PFSK-1 (cell line): ENCODE measurements around the gene CADM4. TPM values are rescaled to one million over a fixed set of nuclear protein-coding genes. Genes with fewer than 3 reads are reported as not detected.

Experiments
- FOXP2 ChIP-seq: optimal IDR thresholded peaks from 2 replicates; pipeline ENCODE3; 2011; ENCODE audit warnings: borderline replicate concordance, control low read depth, inconsistent platforms; ENCODE audit not compliant: insufficient read depth; ENCODE audit errors: extremely low read length, extremely low read depth
- POLR2AphosphoS5 ChIP-seq: IDR thresholded peaks from 2 replicates; pipeline ENCODE4 v1.6.1; 2012; ENCODE audit warnings: low read depth, mild to moderate bottlenecking, control low read depth, low read length, moderate library complexity
- REST ChIP-seq, 2 experiments: IDR thresholded peaks; 2 replicates each; pipeline versions ENCODE4 v1.6.1 to v1.8.0; 2011 to 2012; ENCODE audit warnings: low read depth in 2 of 2, low read length in 2 of 2, control low read depth in 1 of 2, inconsistent platforms in 1 of 2, mild to moderate bottlenecking in 1 of 2, moderate library complexity in 1 of 2; ENCODE audit not compliant: insufficient read depth in 1 of 2
- SIN3A ChIP-seq: IDR thresholded peaks from 2 replicates; pipeline ENCODE4 v1.6.1; 2012; ENCODE audit warnings: mild to moderate bottlenecking, low read length, moderate library complexity, borderline replicate concordance; ENCODE audit not compliant: insufficient read depth
- TAF1 ChIP-seq: IDR thresholded peaks from 2 replicates; pipeline ENCODE4 v1.6.1; 2012; ENCODE audit warnings: low read length, control low read depth, borderline replicate concordance; ENCODE audit not compliant: insufficient read depth
- polyA plus RNA-seq: library from polyadenylated mRNA; unstranded; fragments of >200 nt; gene quantifications from one replicate; pipeline ENCODE4 v1.2.1, GENCODE V29; 2012; ENCODE audit warnings: low read depth, missing spikeins; ENCODE audit not compliant: insufficient read length

CADM4 gene
- 29.5 TPM for polyA plus RNA-seq

- TF ChIP-seq TAF1, result no peak
- TF ChIP-seq FOXP2, result no peak
- no peak for TF ChIP-seq SIN3A
- TF ChIP-seq REST (IDR thresholded peaks at IDR 0.05; ENCODE audit: insufficient read depth in 1 of 2, low read depth in 2 of 2, low read length in 2 of 2), result no peak
- TF ChIP-seq POLR2AphosphoS5, result no peak
Observed at GRCh38 chr19:43639519-43640423, at the start of gene CADM4. TSS of gene CADM4 (minus strand) at chr19:43639850. CDS start at chr19:43639790, 60 bp downstream.

GRCh38 chr19:43688059-43688701 is 48.5 kb upstream of the CADM4 start:
- TF ChIP-seq POLR2AphosphoS5 (no peak), SIN3A (no peak), TAF1 (no peak), FOXP2 (no peak), REST (IDR thresholded peaks at IDR 0.05; ENCODE audit: insufficient read depth in 1 of 2, low read depth in 2 of 2, low read length in 2 of 2) (no peak)

GRCh38 chr19:43687660-43687997 is 48.0 kb upstream of the CADM4 start:
- TF ChIP-seq REST (IDR thresholded peaks at IDR 0.05; ENCODE audit: insufficient read depth in 1 of 2, low read depth in 2 of 2, low read length in 2 of 2) (no peak), POLR2AphosphoS5 (no peak), SIN3A (no peak), FOXP2 (no peak), TAF1 (no peak)

GRCh38 chr19:43684326-43684725 is 44.7 kb upstream of the CADM4 start:
- TF ChIP-seq POLR2AphosphoS5 (no peak), REST (IDR thresholded peaks at IDR 0.05; ENCODE audit: insufficient read depth in 1 of 2, low read depth in 2 of 2, low read length in 2 of 2) (no peak)
